K562 (cell line): ENCODE measurements around the gene CFAP97D1. TPM values are rescaled to one million over a fixed set of nuclear protein-coding genes. Genes with fewer than 3 reads are reported as not detected.
A peak's percentile ranks its signal among the peaks of the same experiment; 100 is the strongest.

Experiments used
- ATAC-seq: fragments of 200-7000 bp; cut with Tn5 transposase; 3 replicates; pipeline ENCODE4 v1.9.1; 2020; ENCODE audit warnings: moderate library complexity
- BruUV-seq: library from RNA; stranded (reverse); fragments of 400-500 nt; replicated peaks from 2 replicates; lab custom pipeline; 2021; lab: Mats Ljungman, UMichigan
- CTCF ChIA-PET: fragments of 300-600 bp; formaldehyde crosslinking; extraction: SDS; loops from one replicate; lab custom pipeline; 2021; ENCODE audit warnings: low intra/inter-chr PET ratio; lab: Yijun Ruan, JAX
- POLR2A ChIA-PET: fragments of 300-600, 350-650 bp; sonication (Branson Sonifier 250); formaldehyde crosslinking; extraction: SDS; loops from one replicate; lab custom pipeline; 2021; ENCODE audit warnings: antibody characterized with exemption, inconsistent platforms; lab: Yijun Ruan, JAX
- DNase-seq, 4 experiments: peaks; one replicate each; pipeline versions ENCODE4 v3.0.0 to v3.0.0-alpha.2; 2011 to 2018; ENCODE audit warnings: low spot score in 3 of 4, mixed read lengths in 3 of 4; ENCODE audit errors: extremely low read depth in 1 of 4
- FAIRE-seq: peaks from 2 replicates; lab custom pipeline; 2011; peaks lifted over from hg19 to GRCh38; lab: Jason Lieb, UNC
- H2AFZ ChIP-seq: 2 replicates; pipeline ENCODE4 v1.6.0; 2011; ENCODE audit warnings: low read depth, low read length, control low read depth, inconsistent platforms
- H3K27ac ChIP-seq: fragments of 200-600 bp; 3 replicates; pipeline ENCODE4 v1.8.0; 2011; ENCODE audit warnings: low read depth, mild to moderate bottlenecking, control low read depth, inconsistent platforms, low read length, moderate library complexity, mixed read lengths; ENCODE audit errors: extremely low read depth
- H3K27me3 ChIP-seq, 2 experiments: fragments of 300-600 bp in 1 of 2; 2 replicates in 1 of 2; 3 replicates in 1 of 2; pipeline versions ENCODE4 v1.6.0 to v1.8.0; 2011; ENCODE audit warnings: inconsistent platforms in 2 of 2, low read length in 2 of 2, mild to moderate bottlenecking in 1 of 2, mixed read lengths in 1 of 2, moderate library complexity in 1 of 2; ENCODE audit not compliant: control insufficient read depth in 2 of 2, insufficient read depth in 2 of 2
- H3K36me3 ChIP-seq: fragments of 300-600 bp; 3 replicates; pipeline ENCODE4 v1.8.0; 2011; ENCODE audit warnings: mild to moderate bottlenecking, low read length, inconsistent platforms; ENCODE audit not compliant: control insufficient read depth, insufficient read depth
- H3K4me1 ChIP-seq, 2 experiments: fragments of 200-600 bp in 1 of 2; replicated peaks in 1 of 2; 2 replicates in 1 of 2; 3 replicates in 1 of 2; pipeline versions ENCODE4 v1.5.1 to v1.8.0; 2011; ENCODE audit warnings: inconsistent platforms in 2 of 2, low read length in 2 of 2, mild to moderate bottlenecking in 1 of 2, mixed read lengths in 1 of 2, moderate library complexity in 1 of 2; ENCODE audit not compliant: control insufficient read depth in 2 of 2, insufficient read depth in 2 of 2
- H3K4me2 ChIP-seq: 2 replicates; pipeline ENCODE4 v1.6.1; 2011; ENCODE audit warnings: low read length, control low read depth, inconsistent platforms, mixed read lengths; ENCODE audit not compliant: insufficient read depth
- H3K4me3 ChIP-seq: fragments of 200-600 bp; sonication (generic), shearing (Covaris generic); 2 replicates; pipeline ENCODE4 v1.5.1; 2016; ENCODE audit warnings: control low read depth, inconsistent platforms
- H3K79me2 ChIP-seq: fragments of 200-600 bp; 3 replicates; pipeline ENCODE4 v1.8.0; 2011; ENCODE audit warnings: low read length, inconsistent platforms; ENCODE audit not compliant: control insufficient read depth, insufficient read depth
- H3K9ac ChIP-seq, 2 experiments: 2 replicates each; pipeline versions ENCODE4 v1.6.0 to v1.6.1; 2011; ENCODE audit warnings: low read depth in 2 of 2, low read length in 2 of 2, control low read depth in 1 of 2, inconsistent platforms in 1 of 2, mild to moderate bottlenecking in 1 of 2, mixed read lengths in 1 of 2; ENCODE audit not compliant: insufficient read depth in 1 of 2
- H3K9me1 ChIP-seq: one replicate; pipeline ENCODE4 v1.6.0; 2011; ENCODE audit warnings: inconsistent platforms, mild to moderate bottlenecking, low read length, moderate library complexity; ENCODE audit not compliant: control insufficient read depth, insufficient read depth
- H3K9me3 ChIP-seq: replicated peaks from 2 replicates; pipeline ENCODE4 v1.5.1; 2011; ENCODE audit warnings: low read depth, low read length, inconsistent platforms; ENCODE audit not compliant: control insufficient read depth, insufficient read depth
- H4K20me1 ChIP-seq: replicated peaks from 2 replicates; pipeline ENCODE4 v1.6.1; 2011; ENCODE audit warnings: low read length, inconsistent platforms, mixed read lengths; ENCODE audit not compliant: control insufficient read depth, insufficient read depth
- ATF3 ChIP-seq, 2 experiments: fragments of 450-650 bp in 1 of 2; sonication (generic) in 1 of 2; formaldehyde crosslinking in 1 of 2; IDR thresholded peaks in 1 of 2; conservative IDR thresholded peaks in 1 of 2; 2 replicates each; pipeline versions ENCODE4 v1.6.1 to v1.8.1; 2016 to 2023; ENCODE audit warnings: mild to moderate bottlenecking in 2 of 2, moderate library complexity in 2 of 2, inconsistent platforms in 1 of 2, missing genetic modification reagents in 1 of 2
- IRF2 ChIP-seq: sonication (generic); formaldehyde crosslinking; IDR thresholded peaks from 2 replicates; pipeline ENCODE4 v1.8.1; 2022; ENCODE audit warnings: mild to moderate bottlenecking, missing genetic modification reagents
- MAFG ChIP-seq: fragments of 450-650 bp; conservative IDR thresholded peaks from 2 replicates; pipeline ENCODE4 v1.6.1; 2016; ENCODE audit warnings: missing genetic modification characterization, missing compliant biosample characterization
- MAFK ChIP-seq: IDR thresholded peaks from 2 replicates; pipeline ENCODE4 v1.6.1; 2011; ENCODE audit warnings: low read length, improper control_type of control experiment
- MEF2A ChIP-seq: IDR thresholded peaks from 2 replicates; pipeline ENCODE4 v1.6.1; 2011; ENCODE audit warnings: low read depth, mild to moderate bottlenecking, low read length, moderate library complexity; ENCODE audit not compliant: control insufficient read depth
- OTX1 ChIP-seq: fragments of 450-650 bp; formaldehyde crosslinking; IDR thresholded peaks from 2 replicates; pipeline ENCODE4 v1.4.0; 2022; ENCODE audit warnings: mild to moderate bottlenecking
- PHF21A ChIP-seq: fragments of 450-650 bp; IDR thresholded peaks from 2 replicates; pipeline ENCODE4 v1.6.1; 2017; ENCODE audit warnings: low read depth, borderline replicate concordance
- TFE3 ChIP-seq: fragments of 450-650 bp; formaldehyde crosslinking; IDR thresholded peaks from 2 replicates; pipeline ENCODE4 v1.4.0; 2020; ENCODE audit warnings: mild to moderate bottlenecking, mixed read lengths
- ZNF41 ChIP-seq: fragments of 250-450 bp; sonication (Bioruptor Pico); conservative IDR thresholded peaks from 2 replicates; pipeline ENCODE4 v1.4.0; 2020; ENCODE audit warnings: mild to moderate bottlenecking
- WGBS: fragments of 100-300 bp; shearing (Covaris generic); methylation state at CpG from one replicate; pipeline ENCODE4 v1.1.6; 2016; ENCODE audit warnings: low coverage, mixed read lengths; ENCODE audit not compliant: insufficient coverage; ENCODE audit errors: missing lambda C conversion rate; 5-methylcytosine and 5-hydroxymethylcytosine counted together
- in situ Hi-C: fragments of 300-500 bp; cut with MboI; formaldehyde crosslinking; loops from 4 replicates; pipeline ENCODE4 v1.15.0; 2018; ENCODE audit warnings: inconsistent platforms, mixed read lengths
- intact Hi-C: fragments of 100-400 bp; cut with micrococcal nuclease; formaldehyde crosslinking; loops from 2 replicates; pipeline ENCODE4 v1.14.2; 2022
- polyA plus RNA-seq, 8 experiments: library from polyadenylated mRNA; depleted of rRNA in 4 of 8; stranded (reverse) in 5 of 8; unstranded in 3 of 8; fragments of >200 nt; fragmentation: Nextera tagmentation in 2 of 8; fragmentation: Illumina TruSeq in 1 of 8; extraction: Ambion mirVana in 2 of 8; extraction: Trizol in 1 of 8; gene quantifications; 2 replicates each; pipeline versions ENCODE4 v1.2.1 to v1.2.3, GENCODE V29; 2011 to 2014; ENCODE audit warnings: inconsistent platforms in 1 of 8, missing spikeins in 1 of 8
- total RNA-seq, 7 experiments: library from RNA; depleted of rRNA in 6 of 7; stranded (reverse); fragments of >200 nt in 6 of 7; fragmentation: Illumina TruSeq in 2 of 7; extraction: Trizol in 2 of 7; gene quantifications; 2 replicates each; pipeline versions ENCODE4 v1.2.1 to v1.2.3, GENCODE V29; 2011 to 2021; ENCODE audit warnings: low replicate concordance in 1 of 7

CFAP97D1 gene
- total and polyA plus RNA-seq, 9 of the 15 experiments (the other 6 are each of a cell fraction or from before 2014, with no cell fraction given), result not detected

- no TSS peak for BruUV-seq
- no peak overlapping the region; the same call in 1 of the 2 replicates for H2AFZ ChIP-seq
- H3K9me3 ChIP-seq, result no peaks in the 10 kb centered on the region
- no peak overlapping the region for H3K4me3 ChIP-seq
- in situ Hi-C loops, result no loop called here
- no peak overlapping the region for H3K9ac ChIP-seq
- no peaks in the 10 kb centered on the region for H3K36me3 ChIP-seq
- FAIRE-seq (no peak), DNase-seq (no peak)
- H3K4me1 ChIP-seq, result peaks cover 0 to 2% of the 10 kb centered on the region in 2 experiments; a peak in 2 of 5 replicates
- peaks cover 34 to 43% of the 10 kb centered on the region in 2 experiments for H3K27me3 ChIP-seq
- H3K79me2 ChIP-seq, result no peaks in the 10 kb centered on the region
- 3% methylated on average over 5 of the region's 5 CpGs for WGBS
- 0 out of 2 replicates have a peak, but pooled peaks have one; percentile 34 for TF ChIP-seq PHF21A
- TF ChIP-seq MAFK, result 0 out of 2 replicates have a peak, but pooled peaks have one; percentile 6
- 0 out of 2 replicates have a peak, but pooled peaks have one; percentile 11 for TF ChIP-seq OTX1 (CRISPR knock-in tag)
- peak; percentile 23; the same call in 1 of the 2 replicates for TF ChIP-seq TFE3 (CRISPR knock-in tag)
- TF ChIP-seq MAFG (tag), result 0 out of 2 replicates have a peak, but pooled peaks have one; percentile 29
- no peak for TF ChIP-seq IRF2 (CRISPR knock-in tag)
- TF ChIP-seq MEF2A, result no peak
- peak; percentile 33; the same call in 1 of the 2 replicates for TF ChIP-seq ATF3 (IDR thresholded peaks at IDR 0.05)
- no peak for TF ChIP-seq ATF3 (CRISPR knock-in tag; conservative IDR thresholded peaks at IDR 0.05)
- no peak for TF ChIP-seq ZNF41 (CRISPR knock-in tag)
- TF ChIP-seq, all 486 proteins: peak for 6
- ChIA-PET CTCF (no interaction called here), POLR2A (no interaction called here)
- H3K9me1 ChIP-seq, result no peaks in the 10 kb centered on the region
- no peaks in the 10 kb centered on the region for H4K20me1 ChIP-seq
- ATAC-seq, result no peak
- H3K27ac ChIP-seq, result no peak overlapping the region
- H3K4me2 ChIP-seq, result no peak overlapping the region
- intact Hi-C loops, result no loop called here
Measured at GRCh38 chr17:43784628-43785101, 4.4 kb downstream of the CFAP97D1 start.
